ENCODE data around the gene PBOV1.

The PBOV1 gene

DNA sequence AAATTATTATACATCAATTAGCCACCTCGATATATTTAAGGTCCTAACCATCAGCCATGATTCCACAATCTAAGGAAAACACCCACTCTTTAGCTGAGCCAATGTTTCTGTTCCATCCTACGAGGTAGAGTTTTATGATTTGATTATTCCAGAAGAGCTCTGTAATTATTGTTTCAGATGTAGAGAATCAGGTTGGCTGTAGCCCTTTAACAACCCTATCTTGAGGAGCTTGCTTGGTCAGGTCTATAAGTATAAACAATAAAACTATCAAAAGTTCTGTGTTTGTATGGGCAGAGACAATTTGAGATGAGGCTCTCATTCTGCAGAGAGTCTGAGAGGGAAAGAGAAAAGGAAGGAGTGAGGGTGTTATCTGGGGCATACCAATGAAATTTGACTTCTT lies at the start of gene PBOV1:
Gene PBOV1 (minus strand): TSS at position 43 of the 400 bp plus-strand sequence. CDS start 96 bp downstream, outside the sequence.
- Histone ChIP-seq H3K27ac (no peak within 1 kb of the TSS), H3K4me3 (ENCODE audit: low read depth in 1 of 2, low read length in 1 of 2) (no peak within 1 kb of the TSS), H3K36me3 (no peaks in the 10 kb centered on the region), H3K27me3 (peaks cover 3% of the 10 kb centered on the region), H3K4me1 (ENCODE audit: control insufficient read depth in 1 of 2, insufficient read depth in 1 of 2, low read depth in 1 of 2, low read length in 1 of 2) (peaks cover 0 to 5% of the 10 kb centered on the region in 2 experiments), H3K9me3 (no peaks in the 10 kb centered on the region)
- TF ChIP-seq CTCF (IDR thresholded peaks at IDR 0.05), result no peak

- Histone ChIP-seq H3K36me3 (no peaks in the 10 kb centered on the region), H3K9me3 (no peaks in the 10 kb centered on the region), H3K4me3 (ENCODE audit: low read depth in 1 of 2, low read length in 1 of 2) (no peak overlapping the region), H3K27me3 (no peaks in the 10 kb centered on the region), H3K4me1 (ENCODE audit: control insufficient read depth in 1 of 2, insufficient read depth in 1 of 2, low read depth in 1 of 2, low read length in 1 of 2) (no peaks in the 10 kb centered on the region), H3K27ac (no peak overlapping the region)
- no peak for TF ChIP-seq CTCF (IDR thresholded peaks at IDR 0.05)
These were observed 47.8 kb upstream of the PBOV1 start for GRCh38 chr6:138266095-138266494.

DNA sequence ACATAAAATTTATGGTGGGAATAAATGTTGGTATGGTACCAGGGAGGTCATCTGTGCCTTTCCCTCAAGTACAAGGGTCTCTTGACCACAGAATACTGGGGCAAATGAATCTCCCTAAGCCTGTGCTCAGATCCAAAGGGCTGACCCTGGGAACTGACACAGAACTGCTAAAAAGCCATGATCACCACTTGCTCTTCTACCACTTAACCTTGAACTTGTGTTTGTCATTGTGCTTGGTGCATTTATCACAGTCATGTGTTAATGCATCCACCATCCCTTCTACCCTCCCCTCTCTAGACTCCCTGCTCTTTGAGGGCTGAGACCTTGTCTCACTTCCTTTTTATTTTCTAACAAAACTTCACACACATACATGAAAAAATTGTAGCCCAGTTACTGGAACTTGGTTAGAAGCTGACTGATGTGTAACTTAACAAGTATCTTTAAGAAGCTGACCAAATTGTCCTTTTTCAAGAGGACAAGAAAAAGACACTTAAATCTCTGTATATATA lies 46.1 kb upstream of the PBOV1 start:
- no peaks in the 10 kb centered on the region for H3K36me3 ChIP-seq
- TF ChIP-seq CTCF (IDR thresholded peaks at IDR 0.05), result no peak
- H3K27me3 ChIP-seq, result no peaks in the 10 kb centered on the region
- no peaks in the 10 kb centered on the region for H3K4me1 ChIP-seq (ENCODE audit: control insufficient read depth in 1 of 2, insufficient read depth in 1 of 2, low read depth in 1 of 2, low read length in 1 of 2)
- H3K9me3 ChIP-seq, result no peaks in the 10 kb centered on the region
- no peak overlapping the region for H3K4me3 ChIP-seq (ENCODE audit: low read depth in 1 of 2, low read length in 1 of 2)
- H3K27ac ChIP-seq, result no peak overlapping the region

- H3K4me3 ChIP-seq (ENCODE audit: low read depth in 1 of 2, low read length in 1 of 2), result no peak overlapping the region
- no peaks in the 10 kb centered on the region for H3K36me3 ChIP-seq
- no peaks in the 10 kb centered on the region for H3K4me1 ChIP-seq (ENCODE audit: control insufficient read depth in 1 of 2, insufficient read depth in 1 of 2, low read depth in 1 of 2, low read length in 1 of 2)
- H3K27ac ChIP-seq, result no peak overlapping the region
- TF ChIP-seq CTCF (IDR thresholded peaks at IDR 0.05), result no peak
- no peaks in the 10 kb centered on the region for H3K9me3 ChIP-seq
- no peaks in the 10 kb centered on the region for H3K27me3 ChIP-seq
These were observed 45.7 kb upstream of the PBOV1 start for GRCh38 chr6:138263963-138264362.

GRCh38 chr6:138261116-138261780 lies 43.0 kb upstream of the PBOV1 start:
- Histone ChIP-seq H3K27ac (no peak overlapping the region), H3K4me3 (ENCODE audit: low read depth in 1 of 2, low read length in 1 of 2) (no peak overlapping the region), H3K9me3 (no peaks in the 10 kb centered on the region), H3K36me3 (no peaks in the 10 kb centered on the region), H3K4me1 (ENCODE audit: control insufficient read depth in 1 of 2, insufficient read depth in 1 of 2, low read depth in 1 of 2, low read length in 1 of 2) (no peaks in the 10 kb centered on the region), H3K27me3 (no peaks in the 10 kb centered on the region)
- TF ChIP-seq CTCF (IDR thresholded peaks at IDR 0.05), result no peak

All from neutrophil (primary cell).